ENCODE measurements around the gene ITPK1. TPM values are rescaled to one million over a fixed set of nuclear protein-coding genes. Genes with fewer than 3 reads are reported as not detected.
A peak's percentile ranks its signal among the peaks of the same experiment; 100 is the strongest.

ITPK1 gene
- total RNA-seq, 1 donor from 2014 or later = 59.8 TPM

- no peak for DNase-seq (ENCODE audit: low read depth, low spot score)
- H3K9me3 Mint-ChIP-seq = no peaks in the 10 kb centered on the region
- no peak overlapping the region for H3K4me3 Mint-ChIP-seq
- no peaks in the 10 kb centered on the region for H3K36me3 Mint-ChIP-seq (ENCODE audit: low read depth)
- H3K27me3 Mint-ChIP-seq (ENCODE audit: low read depth) = peaks cover 75% of the 10 kb centered on the region
- peaks cover 1% of the 10 kb centered on the region for H3K4me1 Mint-ChIP-seq
- no peak overlapping the region for H3K27ac Mint-ChIP-seq (ENCODE audit: unreplicated experiment)
- no peak for TF ChIP-seq CTCF (conservative IDR thresholded peaks at IDR 0.05)
Observed at GRCh38 chr14:92917041-92917940, 198.4 kb downstream of the ITPK1 start.

- no peaks in the 10 kb centered on the region for H3K9me3 Mint-ChIP-seq
- H3K27me3 Mint-ChIP-seq (ENCODE audit: low read depth) = peaks cover 64% of the 10 kb centered on the region
- DNase-seq (ENCODE audit: low read depth, low spot score) = no peak
- no peak for TF ChIP-seq CTCF (conservative IDR thresholded peaks at IDR 0.05)
- H3K4me1 Mint-ChIP-seq = no peaks in the 10 kb centered on the region
- no peak overlapping the region for H3K27ac Mint-ChIP-seq (ENCODE audit: unreplicated experiment)
- no peaks in the 10 kb centered on the region for H3K36me3 Mint-ChIP-seq (ENCODE audit: low read depth)
- no peak overlapping the region for H3K4me3 Mint-ChIP-seq
Observed at GRCh38 chr14:92916201-92916600, 199.5 kb downstream of the ITPK1 start.

- H3K36me3 Mint-ChIP-seq (ENCODE audit: low read depth) = no peaks in the 10 kb centered on the region
- no peak for TF ChIP-seq CTCF (conservative IDR thresholded peaks at IDR 0.05)
- H3K27me3 Mint-ChIP-seq (ENCODE audit: low read depth) = peaks cover 49% of the 10 kb centered on the region
- peaks cover 3% of the 10 kb centered on the region for H3K9me3 Mint-ChIP-seq
- no peak overlapping the region for H3K27ac Mint-ChIP-seq (ENCODE audit: unreplicated experiment)
- no peak overlapping the region for H3K4me3 Mint-ChIP-seq
- DNase-seq (ENCODE audit: low read depth, low spot score) = peak; percentile 71
- no peaks in the 10 kb centered on the region for H3K4me1 Mint-ChIP-seq
Observed at GRCh38 chr14:92914087-92914656, 201.6 kb downstream of the ITPK1 start.

- Mint-ChIP-seq H3K27ac (ENCODE audit: unreplicated experiment) (no peak overlapping the region), H3K9me3 (peaks cover 3% of the 10 kb centered on the region), H3K27me3 (ENCODE audit: low read depth) (peaks cover 51% of the 10 kb centered on the region), H3K36me3 (ENCODE audit: low read depth) (no peaks in the 10 kb centered on the region), H3K4me3 (no peak overlapping the region), H3K4me1 (peaks cover 6% of the 10 kb centered on the region)
- no peak for TF ChIP-seq CTCF (conservative IDR thresholded peaks at IDR 0.05)
- no peak for DNase-seq (ENCODE audit: low read depth, low spot score)
Observed at GRCh38 chr14:92907316-92907911, 208.3 kb downstream of the ITPK1 start.

GRCh38 chr14:92906823-92907222 lies 208.9 kb downstream of the ITPK1 start:
- Mint-ChIP-seq H3K27me3 (ENCODE audit: low read depth) (peaks cover 57% of the 10 kb centered on the region), H3K4me3 (no peak overlapping the region), H3K9me3 (peaks cover 3% of the 10 kb centered on the region), H3K4me1 (peaks cover 6% of the 10 kb centered on the region), H3K27ac (ENCODE audit: unreplicated experiment) (no peak overlapping the region), H3K36me3 (ENCODE audit: low read depth) (no peaks in the 10 kb centered on the region)
- no peak for TF ChIP-seq CTCF (conservative IDR thresholded peaks at IDR 0.05)
- no peak for DNase-seq (ENCODE audit: low read depth, low spot score)

Data from neural crest cell (in vitro differentiated cells).